RPMI7951 (cell line): ENCODE data around the gene CRK. TPM values are rescaled to one million over a fixed set of nuclear protein-coding genes. Genes with fewer than 3 reads are reported as not detected.
A peak's percentile ranks its signal among the peaks of the same experiment; 100 is the strongest.
"Not testable (repeated sequence)": the region's sequence is repeated elsewhere in the genome, so short reads cannot be mapped to it uniquely, and the experiment has no call there.

Experiments
- DNase-seq: peaks from one replicate; pipeline ENCODE4 v3.0.0-alpha.2; 2012; ENCODE audit warnings: low read depth
- total RNA-seq: library from RNA; depleted of rRNA; stranded (reverse); fragments of >200 nt; shearing (Covaris generic); gene quantifications from 2 replicates; pipeline ENCODE4 v1.2.3, GENCODE V29; 2014

The CRK gene
- total RNA-seq, 1 experiment from 2014 or later, result 67.6 TPM

GRCh38 chr17:1423456-1424135, 32.4 kb downstream of the CRK start:
- no peak for DNase-seq

DNA sequence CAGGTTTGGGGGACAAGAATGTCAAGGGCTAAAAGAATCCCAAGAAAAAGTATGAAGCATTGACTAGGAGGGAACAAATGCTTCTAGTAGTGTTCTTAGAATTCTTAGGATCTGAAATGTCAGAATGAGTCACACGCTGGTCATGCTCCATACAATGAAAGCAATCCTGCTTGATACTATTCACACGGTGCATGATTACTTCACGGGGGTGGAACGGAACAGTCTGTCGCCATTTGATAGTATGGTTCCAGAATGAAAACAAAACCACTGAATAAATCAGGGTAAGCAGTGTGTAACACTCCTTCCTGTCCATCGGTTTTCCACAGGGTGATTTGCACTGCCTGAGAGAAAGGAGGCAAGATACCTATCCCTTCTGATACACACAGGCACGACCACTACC, 33.1 kb downstream of the CRK start:
- peak; percentile 88 for DNase-seq

DNA sequence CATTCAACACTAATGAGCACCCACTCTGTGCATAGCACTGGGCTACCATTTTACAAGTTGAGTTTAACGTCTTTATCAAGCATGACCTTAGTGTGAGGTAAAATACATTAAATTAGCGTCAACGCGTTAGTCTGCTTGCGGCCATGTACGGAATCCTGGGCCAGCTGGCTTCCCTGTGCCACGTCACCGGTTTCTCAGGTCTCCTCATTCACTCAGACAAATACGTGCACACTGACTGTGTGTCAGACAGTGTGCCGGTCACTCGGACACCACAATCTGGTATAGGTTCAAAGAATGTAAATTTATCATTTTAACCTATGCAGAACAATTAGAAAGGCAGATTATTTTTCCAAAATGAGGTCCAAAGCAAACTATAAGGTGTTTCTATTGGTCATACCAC, 34.6 kb downstream of the CRK start:
- DNase-seq, result no peak

DNA sequence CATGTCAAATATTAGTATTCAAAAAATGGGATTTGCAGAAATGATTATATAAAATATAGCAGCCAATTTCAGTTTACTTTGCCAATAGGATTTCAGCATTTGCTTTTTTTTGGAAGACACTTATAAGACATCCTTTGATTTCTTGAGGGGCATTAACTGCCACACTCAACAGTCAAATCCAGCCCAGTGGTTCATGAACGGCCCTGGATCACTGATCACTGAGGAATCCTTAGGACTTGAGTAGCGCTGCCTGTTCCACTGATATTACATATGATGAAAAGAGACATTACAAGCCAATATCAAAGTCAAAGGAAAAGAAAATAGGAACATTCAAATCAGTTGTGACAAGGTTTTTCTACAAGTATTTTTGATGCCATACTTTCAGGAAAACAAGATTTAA, 35.1 kb downstream of the CRK start:
- DNase-seq, result no peak

- DNase-seq, result no peak
Measured at GRCh38 chr17:1420163-1420562, 35.9 kb downstream of the CRK start.

- not testable (repeated sequence) for DNase-seq
Measured at GRCh38 chr17:1418476-1418875, 37.6 kb downstream of the CRK start.

DNA sequence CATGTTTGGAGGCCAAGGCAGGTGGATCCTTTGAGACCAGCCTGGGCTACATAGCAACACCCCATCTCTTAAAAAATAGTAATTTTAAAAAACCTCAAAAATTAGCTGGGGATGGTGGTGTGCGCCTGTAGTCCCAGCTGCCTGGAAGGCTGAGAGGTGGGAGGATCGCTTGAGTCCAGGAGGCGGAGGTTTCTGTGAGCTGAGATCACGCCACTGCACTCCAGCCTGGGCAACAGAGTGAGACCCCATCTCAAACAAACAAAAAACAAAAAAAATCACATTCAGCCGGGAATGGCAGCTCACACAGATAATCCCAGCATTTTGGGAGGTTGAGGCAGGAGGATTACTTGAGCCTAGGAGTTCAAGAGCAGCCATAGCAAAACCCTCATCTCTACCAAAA, 39.6 kb downstream of the CRK start:
- DNase-seq, result no peak

DNA sequence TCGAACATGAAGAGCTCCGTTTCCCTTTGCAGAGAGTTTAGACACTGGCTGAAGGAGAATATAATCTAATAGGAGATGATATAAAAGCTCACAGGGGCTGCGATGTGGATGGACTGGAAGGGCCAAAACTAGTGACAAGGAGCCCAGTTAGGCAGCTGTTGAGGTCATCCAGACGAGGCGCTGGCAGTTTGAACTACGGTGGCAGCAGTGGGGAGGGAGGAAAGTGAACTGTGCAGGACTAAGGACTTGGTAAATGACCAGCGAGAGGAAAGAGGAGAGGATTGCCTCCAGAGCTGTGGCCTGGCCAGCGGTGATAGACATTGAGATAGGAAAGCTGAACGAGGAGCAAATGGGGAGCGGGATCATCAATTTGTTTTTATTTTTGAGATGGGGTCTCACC, 41.4 kb downstream of the CRK start:
- no peak for DNase-seq

DNA sequence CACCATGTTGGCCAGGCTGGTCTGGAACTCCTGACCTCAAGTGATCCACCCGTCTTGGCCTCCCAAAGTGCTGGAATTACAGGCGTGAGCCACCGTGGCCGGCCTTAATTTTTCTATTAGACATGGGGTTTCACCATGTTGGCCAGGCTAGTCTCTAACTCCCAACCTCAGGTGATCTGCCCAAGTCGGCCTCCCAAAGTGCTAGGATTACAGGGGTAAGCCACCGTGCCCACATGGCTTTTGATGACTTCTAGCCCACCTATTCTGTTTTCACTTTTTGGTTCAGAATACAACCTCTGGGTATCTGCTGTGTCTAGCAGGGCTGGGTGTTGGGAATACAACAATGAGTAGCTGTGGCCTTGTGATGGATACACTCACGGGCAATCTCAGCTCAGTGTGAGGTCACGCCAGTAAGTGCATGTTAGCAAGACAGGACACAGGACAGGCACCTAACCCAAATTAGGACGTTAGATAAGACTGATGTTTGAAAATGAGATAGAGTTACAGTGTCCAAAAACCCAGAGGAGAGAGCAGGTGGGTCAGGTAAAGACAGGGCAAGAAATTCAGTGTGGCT, 41.9 kb downstream of the CRK start:
- DNase-seq, result no peak

GRCh38 chr17:1413281-1413791, 42.7 kb downstream of the CRK start:
- DNase-seq, result peak; percentile 90

DNA sequence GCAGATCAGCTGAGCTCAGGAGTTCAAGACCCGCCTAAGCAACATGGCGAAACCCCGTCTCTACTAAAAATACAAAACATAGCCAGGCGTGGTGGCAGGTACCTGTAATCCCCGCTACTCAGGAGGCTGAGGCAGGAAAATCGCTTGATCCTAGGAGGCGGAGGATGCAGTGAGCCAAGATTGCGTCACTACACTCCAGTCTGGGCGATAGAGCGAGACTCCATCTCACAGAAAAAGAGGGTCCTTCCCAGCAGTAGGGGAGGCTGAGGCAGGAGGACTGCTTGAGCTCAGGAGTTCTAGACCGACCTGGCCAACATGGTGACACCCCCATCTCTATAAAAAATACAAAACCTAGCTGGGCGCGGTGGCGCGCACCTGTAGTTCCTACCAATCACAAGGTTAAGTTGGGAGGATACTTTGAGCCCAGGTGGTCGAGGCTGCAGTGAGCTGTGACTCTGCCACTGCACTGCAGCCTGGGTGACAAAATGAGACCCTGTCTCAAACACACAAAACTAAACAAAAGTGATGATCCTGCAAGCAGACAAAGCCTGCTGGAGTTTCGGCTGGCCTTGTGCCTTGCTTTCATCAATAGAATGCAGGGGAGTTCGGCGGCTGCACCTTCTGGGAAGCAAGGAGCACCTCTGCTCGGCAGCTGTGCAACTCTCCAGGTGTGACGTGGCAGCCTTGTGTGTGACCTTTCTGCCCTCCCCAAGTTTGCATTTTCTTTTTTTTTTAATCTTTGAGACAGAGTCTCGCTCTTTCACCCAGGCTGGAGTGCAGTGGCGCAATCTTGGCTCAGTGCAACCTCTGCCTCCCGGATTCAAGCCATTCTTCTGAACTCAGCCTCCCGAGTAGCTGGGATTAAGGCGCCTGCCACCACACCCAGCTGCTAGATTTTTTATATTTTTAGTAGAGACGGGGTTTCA, 43.6 kb downstream of the CRK start:
- DNase-seq, result no peak

GRCh38 chr17:1402262-1402586, 53.8 kb downstream of the CRK start:
- DNase-seq, result no peak

DNA sequence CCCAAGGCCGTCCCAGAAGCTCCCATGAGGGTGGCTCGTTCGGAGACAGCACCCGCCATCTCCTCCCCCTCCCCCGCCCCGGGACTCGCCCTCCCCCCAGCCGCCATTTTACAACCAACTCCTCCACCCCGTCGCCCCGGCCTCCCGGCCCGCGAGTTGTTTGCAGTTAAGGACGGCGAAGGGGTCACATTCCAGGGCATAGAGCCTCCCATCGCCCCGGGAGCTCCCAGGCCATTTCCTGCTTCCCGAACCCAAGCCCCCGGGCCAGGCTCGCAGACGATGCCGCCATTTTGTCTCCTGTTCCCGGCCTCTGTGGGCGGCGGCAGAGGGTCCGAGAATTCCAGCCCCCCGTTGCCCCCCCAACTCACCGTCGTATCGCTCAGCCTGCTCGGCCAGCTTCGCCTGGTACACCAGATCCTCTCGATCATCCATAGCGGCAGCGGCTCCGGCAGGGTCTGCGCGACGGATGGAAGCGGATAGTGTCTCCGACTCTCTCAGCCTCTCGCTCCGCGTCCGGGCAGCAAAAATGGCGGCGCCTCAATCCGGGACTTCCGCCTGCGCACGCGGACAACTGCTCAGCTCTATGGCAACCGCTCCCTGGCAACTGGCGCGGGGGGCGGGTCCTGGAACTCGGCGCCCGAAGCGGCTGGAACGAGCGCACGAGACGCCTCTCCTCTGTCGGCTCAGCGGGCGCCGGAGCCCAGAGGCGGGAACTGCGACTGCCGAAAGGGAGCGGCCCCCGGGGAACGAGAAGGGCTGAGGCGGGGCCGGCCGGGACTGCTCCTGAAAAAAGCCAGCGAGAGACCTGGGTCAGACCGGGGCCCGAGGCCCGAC, 56.1 kb downstream of the CRK start, which contains the start of gene YWHAE:
Gene YWHAE, minus strand, starts transcription at position 544 of the 834 bp plus-strand sequence. Its CDS starts 112 bp downstream, at position 432.
- DNase-seq, result peak; percentile 94

DNA sequence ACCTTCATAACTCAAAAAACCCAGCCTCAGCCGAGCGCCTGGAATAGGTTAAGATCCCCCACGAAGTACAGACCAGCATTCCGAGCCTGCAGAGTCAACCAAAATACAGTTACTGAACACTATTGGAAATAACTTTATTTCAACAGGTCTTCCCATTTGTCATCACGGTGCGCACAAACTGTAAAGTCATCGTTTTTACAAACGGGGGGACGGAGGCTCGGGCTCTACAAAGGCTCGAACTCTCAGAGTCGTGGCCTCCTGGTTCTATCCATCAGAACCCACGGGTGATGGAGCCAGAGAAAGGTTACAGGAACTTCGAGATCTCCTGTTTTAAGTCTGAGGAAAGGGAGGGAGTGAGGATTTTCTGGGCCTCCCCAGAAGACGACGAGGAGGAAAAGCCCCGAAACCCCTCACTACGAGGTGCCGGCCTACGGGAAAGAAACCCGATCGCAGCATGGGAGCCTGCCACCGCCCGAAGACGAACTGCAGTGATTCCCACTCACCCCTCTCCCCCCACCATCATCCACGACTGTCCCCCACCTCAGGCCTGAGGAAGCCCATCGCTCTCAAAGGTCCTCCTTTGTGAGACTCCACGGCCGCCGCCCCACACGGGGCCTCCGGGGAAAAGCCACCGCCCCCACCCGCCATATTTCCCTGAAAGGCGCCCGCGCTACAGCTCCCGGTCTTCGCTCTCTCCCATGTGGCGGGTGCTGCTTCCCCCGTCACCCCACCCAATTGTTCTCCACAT, 56.9 kb downstream of the CRK start:
- DNase-seq, result peak; percentile 11

GRCh38 chr17:1398028-1398427, 58.0 kb downstream of the CRK start:
- DNase-seq, result no peak

DNA sequence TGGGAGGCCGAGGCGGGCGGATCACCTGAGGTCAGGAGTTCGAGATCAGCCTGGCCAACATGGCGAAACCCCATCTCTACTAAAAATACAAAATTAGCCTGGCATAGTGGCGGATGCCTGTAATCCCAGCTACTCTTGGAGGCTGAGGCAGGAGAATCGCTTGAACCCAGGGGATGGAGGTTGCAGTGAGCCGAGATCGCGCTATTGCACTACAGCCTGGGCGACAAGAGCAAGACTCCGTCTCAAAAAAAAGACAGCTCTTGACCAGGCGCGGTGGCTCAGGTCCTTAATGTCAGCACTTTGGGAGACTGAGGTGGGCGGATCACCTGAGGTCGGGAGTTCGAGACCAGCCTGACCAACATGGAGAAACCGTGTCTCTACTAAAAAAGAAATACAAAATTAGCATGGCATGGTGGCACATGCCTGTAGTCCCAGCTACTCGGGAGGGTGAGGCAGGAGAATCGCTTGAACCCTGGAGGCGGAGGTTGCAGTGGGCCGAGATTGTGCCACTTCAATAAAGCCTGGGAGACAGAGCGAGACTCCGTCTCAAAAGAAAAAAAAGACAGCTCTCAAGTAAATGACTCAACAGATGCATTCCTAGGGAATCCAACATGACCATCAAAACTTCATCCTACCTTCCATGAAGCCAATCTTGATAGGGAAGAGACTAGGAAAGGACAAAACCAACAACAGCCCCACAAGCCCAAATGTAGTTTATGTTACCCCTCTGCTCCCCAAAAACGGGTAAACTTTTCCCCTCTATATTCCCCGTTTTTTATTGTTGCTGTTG, 60.0 kb downstream of the CRK start:
- DNase-seq, result not testable (repeated sequence)

GRCh38 chr17:1391577-1391976, 64.5 kb downstream of the CRK start:
- DNase-seq, result no peak

- no peak for DNase-seq
Measured at GRCh38 chr17:1390432-1391367, 65.3 kb downstream of the CRK start.
